ENCODE results near the gene ATXN10.

DNA sequence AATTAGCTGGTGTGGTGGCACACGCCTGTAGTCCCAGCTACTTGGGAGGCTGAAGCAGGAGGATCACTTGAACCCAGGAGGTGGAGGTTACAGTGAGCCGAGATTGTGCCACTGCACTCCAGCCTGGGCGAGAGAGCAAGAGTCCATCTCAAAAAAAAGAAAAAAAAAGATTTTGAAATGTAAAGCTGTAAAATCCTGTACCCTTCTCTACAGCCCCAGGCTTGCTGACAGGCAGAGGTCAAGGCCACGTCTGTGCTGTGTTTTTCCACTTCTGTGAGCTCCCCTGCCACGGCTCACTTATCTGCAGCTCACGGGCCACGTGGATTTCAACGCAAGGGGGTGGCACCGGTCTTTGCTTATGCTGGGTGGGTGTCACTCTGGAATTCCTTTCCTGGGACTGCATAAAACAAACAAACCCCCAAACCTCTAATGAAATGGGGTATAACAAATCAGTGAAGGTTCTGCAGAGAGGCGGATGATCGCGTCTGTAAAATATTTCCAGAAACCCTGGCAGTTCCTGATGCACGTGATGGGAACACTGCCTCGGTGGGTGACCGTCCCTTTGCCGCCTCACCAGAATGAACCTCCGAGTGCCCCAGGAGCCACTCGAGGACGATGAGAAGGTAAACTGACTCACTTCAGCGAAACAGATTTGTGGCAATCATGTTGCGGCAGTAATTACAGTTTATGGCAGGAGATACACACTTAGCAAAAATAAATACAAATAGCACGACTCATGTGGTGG, 44.0 kb upstream of the ATXN10 start:
- TF ChIP-seq, protein P1, sequence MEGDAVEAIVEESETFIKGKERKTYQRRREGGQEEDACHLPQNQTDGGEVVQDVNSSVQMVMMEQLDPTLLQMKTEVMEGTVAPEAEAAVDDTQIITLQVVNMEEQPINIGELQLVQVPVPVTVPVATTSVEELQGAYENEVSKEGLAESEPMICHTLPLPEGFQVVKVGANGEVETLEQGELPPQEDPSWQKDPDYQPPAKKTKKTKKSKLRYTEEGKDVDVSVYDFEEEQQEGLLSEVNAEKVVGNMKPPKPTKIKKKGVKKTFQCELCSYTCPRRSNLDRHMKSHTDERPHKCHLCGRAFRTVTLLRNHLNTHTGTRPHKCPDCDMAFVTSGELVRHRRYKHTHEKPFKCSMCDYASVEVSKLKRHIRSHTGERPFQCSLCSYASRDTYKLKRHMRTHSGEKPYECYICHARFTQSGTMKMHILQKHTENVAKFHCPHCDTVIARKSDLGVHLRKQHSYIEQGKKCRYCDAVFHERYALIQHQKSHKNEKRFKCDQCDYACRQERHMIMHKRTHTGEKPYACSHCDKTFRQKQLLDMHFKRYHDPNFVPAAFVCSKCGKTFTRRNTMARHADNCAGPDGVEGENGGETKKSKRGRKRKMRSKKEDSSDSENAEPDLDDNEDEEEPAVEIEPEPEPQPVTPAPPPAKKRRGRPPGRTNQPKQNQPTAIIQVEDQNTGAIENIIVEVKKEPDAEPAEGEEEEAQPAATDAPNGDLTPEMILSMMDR (IDR thresholded peaks at IDR 0.05) = no peak
- no peak for TF ChIP-seq POLR2A (IDR thresholded peaks at IDR 0.05)

All from lower leg skin (tissue), 3 donors.